Uterus (tissue), 4 donors: ENCODE measurements around the gene PRDM2. TPM values are rescaled to one million over a fixed set of nuclear protein-coding genes. Genes with fewer than 3 reads are reported as not detected.

ENCODE experiments used
- DNase-seq, 2 donors: peaks; one replicate each; pipeline ENCODE4 v3.0.0-alpha.2; 2019 to 2020
- H3K27ac ChIP-seq, 2 donors: fragments of 200-600 bp; sonication (generic); 1 replicate in 1 of 2; 2 replicates in 1 of 2; pipeline ENCODE4 v1.5.1; 2016 to 2018
- H3K27me3 ChIP-seq, 2 donors: fragments of 200-600 bp; sonication (generic); one replicate each; pipeline ENCODE4 v1.5.1; 2018 to 2019; ENCODE audit warnings: control low read depth in 1 of 2
- H3K36me3 ChIP-seq, 2 donors: fragments of 200-600 bp; sonication (generic); one replicate each; pipeline ENCODE4 v1.5.1; 2019; ENCODE audit warnings: control low read depth in 1 of 2
- H3K4me1 ChIP-seq, 2 donors: fragments of 200-600 bp; sonication (generic); one replicate each; pipeline ENCODE4 v1.5.1; 2018 to 2019; ENCODE audit warnings: control low read depth in 1 of 2
- H3K4me3 ChIP-seq, 2 donors: fragments of 200-600 bp; sonication (generic); 1 replicate in 1 of 2; 2 replicates in 1 of 2; pipeline ENCODE4 v1.5.1; 2018 to 2019; ENCODE audit warnings: mild to moderate bottlenecking in 1 of 2
- H3K9me3 ChIP-seq, 2 donors: fragments of 200-600 bp; sonication (generic); one replicate each; pipeline ENCODE4 v1.5.1; 2019; ENCODE audit warnings: control low read depth in 1 of 2
- POLR2A ChIP-seq, 2 donors: fragments of 450-650 bp; IDR thresholded peaks; one replicate each; pipeline ENCODE4 v1.6.1; 2016; ENCODE audit warnings: antibody characterized with exemption in 2 of 2, mild to moderate bottlenecking in 1 of 2, moderate library complexity in 1 of 2
- intact Hi-C: fragments of 100-400 bp; cut with DNase I; formaldehyde crosslinking; loops from one replicate; pipeline ENCODE4 v1.15.1; 2023; ENCODE audit warnings: low total_unique reads
- total RNA-seq, 4 donors: library from RNA; depleted of rRNA in 3 of 4; stranded (reverse); fragments of >200 nt in 3 of 4; gene quantifications; one replicate each; pipeline versions ENCODE4 v1.1.0 to v1.2.4, GENCODE V29; 2014 to 2023
- TF ChIP-seq, protein P1 (sequence below), 4 experiments: fragments of 200-600 bp in 2 of 4; fragments of 450-650 bp in 2 of 4; sonication (generic) in 2 of 4; IDR thresholded peaks; one replicate each; pipeline ENCODE4 v1.5.1; 2016 to 2019; ENCODE audit warnings: antibody characterized with exemption in 4 of 4, mild to moderate bottlenecking in 2 of 4, moderate library complexity in 1 of 4
- donor health status: DM: yes; HTN: yes; CAD: no.

The PRDM2 gene
- total RNA-seq, 4 donors from 2014 or later: 13.1 to 72.8 (median 37.0) TPM

DNA sequence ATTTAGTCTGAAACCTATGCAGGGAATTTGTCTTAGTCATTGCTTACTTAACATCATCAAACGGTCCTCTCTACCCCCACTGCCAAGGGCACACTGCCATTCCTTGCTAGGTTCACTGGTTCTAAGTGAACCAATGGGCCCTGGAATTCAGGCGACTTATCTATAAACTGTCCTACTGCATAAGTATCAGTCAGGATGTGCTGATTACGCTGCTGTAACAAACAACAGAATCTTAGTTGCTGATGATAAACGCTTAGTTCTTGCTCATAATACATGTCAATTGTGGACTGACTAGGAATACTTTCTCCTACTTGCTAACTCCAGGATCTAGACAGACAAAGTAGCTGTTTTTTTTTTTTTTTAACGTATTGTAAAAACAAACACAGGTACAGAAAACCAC lies 136.1 kb downstream of the PRDM2 start:
- intact Hi-C loops: no loop called here
- H3K36me3 ChIP-seq: no peaks in the 10 kb centered on the region
- no peaks in the 10 kb centered on the region for H3K27me3 ChIP-seq
- no peak overlapping the region for H3K4me3 ChIP-seq
- H3K9me3 ChIP-seq: no peaks in the 10 kb centered on the region
- H3K27ac ChIP-seq: no peak overlapping the region
- DNase-seq: no peak
- TF ChIP-seq POLR2A (IDR thresholded peaks at IDR 0.05): no peak
- TF ChIP-seq, protein P1, sequence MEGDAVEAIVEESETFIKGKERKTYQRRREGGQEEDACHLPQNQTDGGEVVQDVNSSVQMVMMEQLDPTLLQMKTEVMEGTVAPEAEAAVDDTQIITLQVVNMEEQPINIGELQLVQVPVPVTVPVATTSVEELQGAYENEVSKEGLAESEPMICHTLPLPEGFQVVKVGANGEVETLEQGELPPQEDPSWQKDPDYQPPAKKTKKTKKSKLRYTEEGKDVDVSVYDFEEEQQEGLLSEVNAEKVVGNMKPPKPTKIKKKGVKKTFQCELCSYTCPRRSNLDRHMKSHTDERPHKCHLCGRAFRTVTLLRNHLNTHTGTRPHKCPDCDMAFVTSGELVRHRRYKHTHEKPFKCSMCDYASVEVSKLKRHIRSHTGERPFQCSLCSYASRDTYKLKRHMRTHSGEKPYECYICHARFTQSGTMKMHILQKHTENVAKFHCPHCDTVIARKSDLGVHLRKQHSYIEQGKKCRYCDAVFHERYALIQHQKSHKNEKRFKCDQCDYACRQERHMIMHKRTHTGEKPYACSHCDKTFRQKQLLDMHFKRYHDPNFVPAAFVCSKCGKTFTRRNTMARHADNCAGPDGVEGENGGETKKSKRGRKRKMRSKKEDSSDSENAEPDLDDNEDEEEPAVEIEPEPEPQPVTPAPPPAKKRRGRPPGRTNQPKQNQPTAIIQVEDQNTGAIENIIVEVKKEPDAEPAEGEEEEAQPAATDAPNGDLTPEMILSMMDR (IDR thresholded peaks at IDR 0.05): no peak
- H3K4me1 ChIP-seq: no peaks in the 10 kb centered on the region

DNA sequence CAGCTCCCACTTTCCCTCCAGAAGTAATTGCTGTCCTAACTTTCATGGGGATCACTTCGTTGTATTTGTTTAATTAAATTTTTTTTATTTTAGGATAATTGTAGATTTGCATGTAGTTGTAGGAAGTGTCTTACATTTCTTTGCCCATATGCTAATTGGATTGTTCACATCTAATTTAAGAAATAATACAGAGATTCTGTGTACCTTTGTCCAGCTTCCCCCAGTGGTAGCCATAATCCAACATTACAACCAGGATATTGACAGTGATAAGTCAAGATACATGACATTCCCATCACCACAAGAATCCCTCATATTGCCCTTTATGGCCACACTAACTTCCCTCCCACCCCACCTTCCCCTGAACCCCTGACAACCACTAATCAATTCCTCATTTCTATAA lies 136.6 kb downstream of the PRDM2 start:
- Histone ChIP-seq H3K9me3 (no peaks in the 10 kb centered on the region), H3K27me3 (no peaks in the 10 kb centered on the region), H3K4me1 (no peaks in the 10 kb centered on the region), H3K4me3 (no peak overlapping the region), H3K36me3 (no peaks in the 10 kb centered on the region), H3K27ac (no peak overlapping the region)
- no peak for TF ChIP-seq POLR2A (IDR thresholded peaks at IDR 0.05)
- TF ChIP-seq, protein P1 (IDR thresholded peaks at IDR 0.05): no peak
- no peak for DNase-seq
- intact Hi-C loops: no loop called here

DNA sequence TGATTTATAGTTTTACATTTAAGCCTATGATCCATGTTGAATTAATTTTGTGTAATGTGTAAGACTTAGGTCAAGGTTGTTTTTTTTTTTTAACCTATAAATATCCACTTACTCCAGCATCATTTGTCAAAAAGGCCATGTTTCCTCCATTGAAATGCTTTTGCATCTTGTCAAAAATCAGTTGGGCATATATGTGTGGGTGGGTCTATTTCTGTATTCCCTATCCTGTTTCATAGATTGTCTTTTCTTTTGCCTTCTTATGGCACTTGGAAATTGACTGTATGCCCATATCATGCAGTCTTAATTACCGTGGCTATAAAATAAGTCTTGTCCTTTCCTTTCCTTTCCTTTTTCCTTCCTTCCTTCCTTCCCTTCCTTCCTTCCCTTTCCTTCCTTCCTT lies 138.2 kb downstream of the PRDM2 start:
- H3K4me3 ChIP-seq: no peak overlapping the region
- H3K4me1 ChIP-seq: no peaks in the 10 kb centered on the region
- H3K27me3 ChIP-seq: no peaks in the 10 kb centered on the region
- intact Hi-C loops: no loop called here
- H3K27ac ChIP-seq: no peak overlapping the region
- no peak for TF ChIP-seq POLR2A (IDR thresholded peaks at IDR 0.05)
- TF ChIP-seq, protein P1 (IDR thresholded peaks at IDR 0.05): no peak
- no peaks in the 10 kb centered on the region for H3K9me3 ChIP-seq
- DNase-seq: no peak
- H3K36me3 ChIP-seq: no peaks in the 10 kb centered on the region

DNA sequence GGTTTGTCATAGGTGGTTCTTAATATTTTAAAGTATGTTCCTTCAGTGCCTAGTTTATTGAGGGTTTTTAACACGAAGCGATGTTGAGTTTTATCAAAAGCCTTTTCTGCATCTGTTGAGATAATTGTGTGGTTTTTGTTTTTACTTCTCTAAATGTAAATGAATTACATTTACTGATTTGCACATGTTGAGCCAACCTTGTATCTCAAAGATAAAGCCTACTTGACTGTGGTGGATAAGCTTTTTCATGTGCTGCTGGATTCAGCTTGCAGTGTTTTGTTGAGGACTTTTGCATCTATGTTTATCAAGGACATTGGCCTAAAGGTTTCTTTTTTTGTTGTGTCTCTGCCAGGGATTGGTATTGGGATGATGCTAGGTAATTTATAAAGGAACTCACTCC lies 142.5 kb downstream of the PRDM2 start:
- no peaks in the 10 kb centered on the region for H3K4me1 ChIP-seq
- H3K27ac ChIP-seq: no peak overlapping the region
- H3K36me3 ChIP-seq: no peaks in the 10 kb centered on the region
- no peaks in the 10 kb centered on the region for H3K9me3 ChIP-seq
- DNase-seq: no peak
- TF ChIP-seq, protein P1 (IDR thresholded peaks at IDR 0.05): no peak
- no peak for TF ChIP-seq POLR2A (IDR thresholded peaks at IDR 0.05)
- intact Hi-C loops: no loop called here
- no peak overlapping the region for H3K4me3 ChIP-seq
- no peaks in the 10 kb centered on the region for H3K27me3 ChIP-seq

DNA sequence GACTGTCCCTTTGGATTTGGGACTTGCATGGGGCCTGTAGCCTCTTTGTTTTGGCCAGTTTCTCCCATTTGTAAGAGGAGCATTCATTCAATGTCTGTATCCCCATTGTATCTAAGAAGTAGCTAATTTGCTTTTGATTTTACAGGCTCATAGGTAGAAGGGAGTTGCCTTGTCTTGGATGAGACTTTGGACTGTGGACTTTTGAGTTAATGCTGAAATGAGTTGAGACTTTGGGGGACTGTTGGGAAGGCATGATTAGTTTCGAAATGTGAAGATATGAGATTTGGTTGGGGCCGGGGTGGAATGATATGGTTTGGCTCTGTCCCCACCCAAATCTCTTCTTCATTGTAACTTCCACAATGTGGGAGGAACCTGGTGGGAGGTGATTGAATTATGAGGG lies 151.7 kb downstream of the PRDM2 start:
- DNase-seq: no peak
- TF ChIP-seq, protein P1 (IDR thresholded peaks at IDR 0.05): no peak
- no peak for TF ChIP-seq POLR2A (IDR thresholded peaks at IDR 0.05)
- no peaks in the 10 kb centered on the region for H3K36me3 ChIP-seq
- H3K27ac ChIP-seq: no peak overlapping the region
- no peak overlapping the region for H3K4me3 ChIP-seq
- H3K27me3 ChIP-seq: no peaks in the 10 kb centered on the region
- intact Hi-C loops: no loop called here
- H3K9me3 ChIP-seq: no peaks in the 10 kb centered on the region
- H3K4me1 ChIP-seq: no peaks in the 10 kb centered on the region
